ENCODE results near the gene TRMT11.

TRMT11 gene

GRCh38 chr6:126064257-126064747 is 78.0 kb downstream of the TRMT11 start:
- Mint-ChIP-seq H3K27me3 (no peaks in the 10 kb centered on the region), H3K27ac (no peak overlapping the region), H3K4me1 (no peaks in the 10 kb centered on the region), H3K36me3 (peaks cover 29% of the 10 kb centered on the region), H3K9me3 (no peaks in the 10 kb centered on the region), H3K4me3 (no peak overlapping the region)

- Mint-ChIP-seq H3K9me3 (no peaks in the 10 kb centered on the region), H3K36me3 (peaks cover 31% of the 10 kb centered on the region), H3K27me3 (no peaks in the 10 kb centered on the region), H3K4me1 (no peaks in the 10 kb centered on the region), H3K27ac (no peak overlapping the region), H3K4me3 (no peak overlapping the region)
These were observed 78.5 kb downstream of the TRMT11 start for GRCh38 chr6:126064748-126065401.

GRCh38 chr6:126066053-126067048 is 80.0 kb downstream of the TRMT11 start:
- Mint-ChIP-seq H3K4me1 (no peaks in the 10 kb centered on the region), H3K4me3 (no peak overlapping the region), H3K27me3 (no peaks in the 10 kb centered on the region), H3K27ac (no peak overlapping the region), H3K36me3 (peaks cover 32% of the 10 kb centered on the region), H3K9me3 (no peaks in the 10 kb centered on the region)

GRCh38 chr6:126067073-126067472 is 80.7 kb downstream of the TRMT11 start:
- H3K27ac Mint-ChIP-seq, result no peak overlapping the region
- H3K4me1 Mint-ChIP-seq, result no peaks in the 10 kb centered on the region
- H3K27me3 Mint-ChIP-seq, result no peaks in the 10 kb centered on the region

GRCh38 chr6:126069449-126069848 is 83.1 kb downstream of the TRMT11 start:
- Mint-ChIP-seq H3K27ac (no peak overlapping the region), H3K9me3 (no peaks in the 10 kb centered on the region), H3K36me3 (peaks cover 23% of the 10 kb centered on the region), H3K27me3 (no peaks in the 10 kb centered on the region), H3K4me3 (no peak overlapping the region), H3K4me1 (no peaks in the 10 kb centered on the region)

More at GRCh38 chr6:126067073-126067472, 80.7 kb downstream of the TRMT11 start:
- Mint-ChIP-seq H3K4me3 (no peak overlapping the region), H3K9me3 (no peaks in the 10 kb centered on the region), H3K36me3 (peaks cover 28% of the 10 kb centered on the region)

- H3K4me1 Mint-ChIP-seq, result no peaks in the 10 kb centered on the region
- H3K36me3 Mint-ChIP-seq, result peaks cover 18% of the 10 kb centered on the region
- H3K27ac Mint-ChIP-seq, result no peak overlapping the region
- no peak overlapping the region for H3K4me3 Mint-ChIP-seq
- H3K27me3 Mint-ChIP-seq, result no peaks in the 10 kb centered on the region
- H3K9me3 Mint-ChIP-seq, result no peaks in the 10 kb centered on the region
These were observed 84.8 kb downstream of the TRMT11 start for GRCh38 chr6:126071000-126071647.

GRCh38 chr6:126072172-126072571 is 85.8 kb downstream of the TRMT11 start:
- Mint-ChIP-seq H3K36me3 (peaks cover 17% of the 10 kb centered on the region), H3K4me3 (no peak overlapping the region), H3K9me3 (no peaks in the 10 kb centered on the region), H3K27ac (no peak overlapping the region), H3K27me3 (no peaks in the 10 kb centered on the region), H3K4me1 (no peaks in the 10 kb centered on the region)

GRCh38 chr6:126072834-126073233 is 86.5 kb downstream of the TRMT11 start:
- H3K27ac Mint-ChIP-seq, result no peak overlapping the region
- H3K36me3 Mint-ChIP-seq, result peaks cover 14% of the 10 kb centered on the region
- no peak overlapping the region for H3K4me3 Mint-ChIP-seq
- no peaks in the 10 kb centered on the region for H3K9me3 Mint-ChIP-seq
- no peaks in the 10 kb centered on the region for H3K27me3 Mint-ChIP-seq
- H3K4me1 Mint-ChIP-seq, result no peaks in the 10 kb centered on the region

GRCh38 chr6:126075335-126076071 is 89.2 kb downstream of the TRMT11 start:
- H3K9me3 Mint-ChIP-seq, result no peaks in the 10 kb centered on the region
- H3K36me3 Mint-ChIP-seq, result peaks cover 12% of the 10 kb centered on the region
- H3K4me3 Mint-ChIP-seq, result no peak overlapping the region
- H3K27ac Mint-ChIP-seq, result no peak overlapping the region
- no peaks in the 10 kb centered on the region for H3K27me3 Mint-ChIP-seq
- H3K4me1 Mint-ChIP-seq, result no peaks in the 10 kb centered on the region

- H3K27me3 Mint-ChIP-seq, result no peaks in the 10 kb centered on the region
- H3K4me1 Mint-ChIP-seq, result no peaks in the 10 kb centered on the region
- no peaks in the 10 kb centered on the region for H3K9me3 Mint-ChIP-seq
- H3K27ac Mint-ChIP-seq, result no peak overlapping the region
- peaks cover 8% of the 10 kb centered on the region for H3K36me3 Mint-ChIP-seq
- H3K4me3 Mint-ChIP-seq, result no peak overlapping the region
These were observed 90.8 kb downstream of the TRMT11 start for GRCh38 chr6:126076992-126077664.

GRCh38 chr6:126077810-126078776 is 91.8 kb downstream of the TRMT11 start:
- no peaks in the 10 kb centered on the region for H3K9me3 Mint-ChIP-seq
- H3K27me3 Mint-ChIP-seq, result no peaks in the 10 kb centered on the region
- no peaks in the 10 kb centered on the region for H3K4me1 Mint-ChIP-seq
- H3K36me3 Mint-ChIP-seq, result peaks cover 7% of the 10 kb centered on the region
- H3K27ac Mint-ChIP-seq, result no peak overlapping the region
- H3K4me3 Mint-ChIP-seq, result no peak overlapping the region

GRCh38 chr6:126083875-126084274 is 97.5 kb downstream of the TRMT11 start:
- Mint-ChIP-seq H3K4me1 (no peaks in the 10 kb centered on the region), H3K9me3 (no peaks in the 10 kb centered on the region), H3K27ac (no peak overlapping the region), H3K4me3 (no peak overlapping the region), H3K27me3 (no peaks in the 10 kb centered on the region), H3K36me3 (peaks cover 10% of the 10 kb centered on the region)

- no peak overlapping the region for H3K27ac Mint-ChIP-seq
- H3K9me3 Mint-ChIP-seq, result no peaks in the 10 kb centered on the region
- H3K4me1 Mint-ChIP-seq, result no peaks in the 10 kb centered on the region
- H3K27me3 Mint-ChIP-seq, result no peaks in the 10 kb centered on the region
- peaks cover 14% of the 10 kb centered on the region for H3K36me3 Mint-ChIP-seq
- no peak overlapping the region for H3K4me3 Mint-ChIP-seq
These were observed 100.2 kb downstream of the TRMT11 start for GRCh38 chr6:126086560-126086959.

Data from activated naive CD4-positive, alpha-beta T cell treated with anti-CD3 and anti-CD28 coated beads, Interleukin-2, amount 50 U/mL, for 24 hours (primary cell).